Activated naive CD4-positive, alpha-beta T cell treated with anti-CD3 and anti-CD28 coated beads for 36 hours (primary cell): ENCODE data around the gene SECTM1. TPM values are rescaled to one million over a fixed set of nuclear protein-coding genes. Genes with fewer than 3 reads are reported as not detected.
A peak's percentile ranks its signal among the peaks of the same experiment; 100 is the strongest.

Source experiments
- CTCF ChIA-PET: fragments of 350-600 bp; sonication (Branson Sonifier 250); formaldehyde crosslinking; loops from one replicate; lab custom pipeline; 2021; ENCODE audit warnings: antibody characterized with exemption; lab: Charles Lee
- DNase-seq: peaks from one replicate; pipeline ENCODE4 v3.0.0-alpha.2; 2020
- H3K27ac Mint-ChIP-seq: one replicate; pipeline ENCODE4 v1.8.0; 2021; ENCODE audit warnings: mild to moderate bottlenecking, mixed read lengths
- H3K27me3 Mint-ChIP-seq: one replicate; pipeline ENCODE4 v1.8.0; 2021; ENCODE audit warnings: low read depth, mixed read lengths
- H3K36me3 Mint-ChIP-seq: one replicate; pipeline ENCODE4 v1.8.0; 2021; ENCODE audit warnings: low read depth, mixed read lengths
- H3K4me1 Mint-ChIP-seq: one replicate; pipeline ENCODE4 v1.8.0; 2021; ENCODE audit warnings: low read depth, mixed read lengths
- H3K4me3 Mint-ChIP-seq: one replicate; pipeline ENCODE4 v1.8.0; 2021; ENCODE audit warnings: mild to moderate bottlenecking, moderate library complexity, mixed read lengths
- H3K9me3 Mint-ChIP-seq: one replicate; pipeline ENCODE4 v1.8.0; 2021; ENCODE audit warnings: mixed read lengths
- intact Hi-C: fragments of 100-400 bp; cut with micrococcal nuclease; formaldehyde crosslinking; loops from one replicate; pipeline ENCODE4 v1.15.1; 2023
- total RNA-seq, 2 experiments: library from RNA; stranded (reverse); gene quantifications; one replicate each; pipeline ENCODE4 v1.2.3, GENCODE V29; 2021

SECTM1 gene
- total RNA-seq, 2 experiments from 2014 or later: 2.8 to 3.8 TPM

- peaks cover 2% of the 10 kb centered on the region for H3K9me3 Mint-ChIP-seq
- peaks cover 34% of the 10 kb centered on the region for H3K36me3 Mint-ChIP-seq
- peaks cover 9% of the 10 kb centered on the region for H3K4me1 Mint-ChIP-seq
- no peak overlapping the region for H3K4me3 Mint-ChIP-seq
- CTCF ChIA-PET: interaction anchor here (5.1 kb wide), 1 partner anchor 14 kb away, joined by 49 read pairs; no protein-coding TSS in a partner anchor
- H3K27ac Mint-ChIP-seq: peak overlapping the region; percentile 76
- DNase-seq: no peak
- H3K27me3 Mint-ChIP-seq: no peaks in the 10 kb centered on the region
- intact Hi-C loops: loop anchor here (10.0 kb wide), 1 partner anchor 741 kb away; no protein-coding TSS in a partner anchor
Observed at GRCh38 chr17:82314012-82314726, 19.4 kb downstream of the SECTM1 start.

GRCh38 chr17:82313195-82314011 is 20.2 kb downstream of the SECTM1 start:
- intact Hi-C loops: loop anchor here (10.0 kb wide), 1 partner anchor 741 kb away; no protein-coding TSS in a partner anchor
- no peaks in the 10 kb centered on the region for H3K27me3 Mint-ChIP-seq

GRCh38 chr17:82311971-82312370 is 21.6 kb downstream of the SECTM1 start:
- peaks cover under 1% of the 10 kb centered on the region for H3K9me3 Mint-ChIP-seq
- no peaks in the 10 kb centered on the region for H3K27me3 Mint-ChIP-seq
- intact Hi-C loops: loop anchor here (10.0 kb wide), 1 partner anchor 743 kb away; no protein-coding TSS in a partner anchor
- H3K36me3 Mint-ChIP-seq: peaks cover 33% of the 10 kb centered on the region
- no peak overlapping the region for H3K4me3 Mint-ChIP-seq
- H3K27ac Mint-ChIP-seq: no peak overlapping the region
- no peak for DNase-seq
- H3K4me1 Mint-ChIP-seq: peaks cover 15% of the 10 kb centered on the region
- CTCF ChIA-PET: no interaction called here

More at GRCh38 chr17:82313195-82314011, 20.2 kb downstream of the SECTM1 start:
- no peak for DNase-seq
- Mint-ChIP-seq H3K4me1 (peaks cover 9% of the 10 kb centered on the region), H3K4me3 (peak overlapping the region; percentile 26), H3K27ac (peak overlapping the region; percentile 76), H3K36me3 (peaks cover 34% of the 10 kb centered on the region), H3K9me3 (peaks cover 2% of the 10 kb centered on the region)
- CTCF ChIA-PET: interaction anchor here (5.1 kb wide), 1 partner anchor 13 kb away, joined by 49 read pairs; no protein-coding TSS in a partner anchor

GRCh38 chr17:82310877-82311276 is 22.7 kb downstream of the SECTM1 start:
- intact Hi-C loops: loop anchor here (10.0 kb wide), 1 partner anchor 744 kb away; no protein-coding TSS in a partner anchor
- no peak for DNase-seq
- Mint-ChIP-seq H3K27me3 (no peaks in the 10 kb centered on the region), H3K9me3 (peaks cover 3% of the 10 kb centered on the region), H3K4me3 (no peak overlapping the region), H3K36me3 (peaks cover 24% of the 10 kb centered on the region), H3K4me1 (peaks cover 26% of the 10 kb centered on the region), H3K27ac (no peak overlapping the region)
- CTCF ChIA-PET: no interaction called here

- H3K4me3 Mint-ChIP-seq: no peak overlapping the region
- no peak overlapping the region for H3K27ac Mint-ChIP-seq
- H3K9me3 Mint-ChIP-seq: peaks cover 3% of the 10 kb centered on the region
- H3K27me3 Mint-ChIP-seq: no peaks in the 10 kb centered on the region
- CTCF ChIA-PET: no interaction called here
- no peak for DNase-seq
- intact Hi-C loops: loop anchor here (10.0 kb wide), 1 partner anchor 745 kb away; no protein-coding TSS in a partner anchor
- peaks cover 33% of the 10 kb centered on the region for H3K4me1 Mint-ChIP-seq
- peaks cover 14% of the 10 kb centered on the region for H3K36me3 Mint-ChIP-seq
Observed at GRCh38 chr17:82309656-82310570, 23.7 kb downstream of the SECTM1 start.

- H3K4me3 Mint-ChIP-seq: peak overlapping the region; percentile 8
- DNase-seq: no peak
- H3K27me3 Mint-ChIP-seq: no peaks in the 10 kb centered on the region
- peaks cover 60% of the 10 kb centered on the region for H3K4me1 Mint-ChIP-seq
- H3K9me3 Mint-ChIP-seq: peaks cover 3% of the 10 kb centered on the region
- CTCF ChIA-PET: interaction anchor here (0.7 to 1.4 kb wide), 2 partner anchors 16 to 69 kb away, joined by 3 to 4 read pairs; no protein-coding TSS in a partner anchor
- H3K36me3 Mint-ChIP-seq: peaks cover 4% of the 10 kb centered on the region
- H3K27ac Mint-ChIP-seq: peak overlapping the region; percentile 97
- intact Hi-C loops: loop anchor here (1.0 kb wide), 2 partner anchors 9 to 11 kb away; partner anchors contain the start of gene CD7
Observed at GRCh38 chr17:82305727-82306300, 27.8 kb downstream of the SECTM1 start.

- Mint-ChIP-seq H3K9me3 (peaks cover 3% of the 10 kb centered on the region), H3K4me3 (peak overlapping the region; percentile 8), H3K27me3 (no peaks in the 10 kb centered on the region), H3K4me1 (peaks cover 67% of the 10 kb centered on the region), H3K27ac (peak overlapping the region; percentile 97), H3K36me3 (peaks cover 5% of the 10 kb centered on the region)
- no peak for DNase-seq
- intact Hi-C loops: no loop called here
- CTCF ChIA-PET: interaction anchor here (1.8 kb wide), 1 partner anchor 12 kb away, joined by 6 read pairs; the partner anchor contains the start of gene CD7
Observed at GRCh38 chr17:82304826-82305726, 28.5 kb downstream of the SECTM1 start.

- Mint-ChIP-seq H3K9me3 (peaks cover 3% of the 10 kb centered on the region), H3K4me3 (peak overlapping the region; percentile 93), H3K27ac (peak overlapping the region; percentile 100), H3K4me1 (peaks cover 73% of the 10 kb centered on the region), H3K27me3 (no peaks in the 10 kb centered on the region), H3K36me3 (peaks cover 7% of the 10 kb centered on the region)
- CTCF ChIA-PET: interaction anchor here (1.0 to 8.4 kb wide), 3 partner anchors 13 to 68 kb away, joined by 3 to 60 read pairs (median 6); partner anchors contain the start of gene CD7
- intact Hi-C loops: no loop called here
- DNase-seq: peak; percentile 4
Observed at GRCh38 chr17:82303944-82304808, 29.4 kb downstream of the SECTM1 start.

GRCh38 chr17:82302991-82303943 is 30.3 kb downstream of the SECTM1 start:
- DNase-seq: peak; percentile 58
- Mint-ChIP-seq H3K36me3 (peaks cover 11% of the 10 kb centered on the region), H3K27ac (peak overlapping the region; percentile 100), H3K9me3 (peaks cover 3% of the 10 kb centered on the region), H3K4me1 (peaks cover 79% of the 10 kb centered on the region), H3K27me3 (no peaks in the 10 kb centered on the region), H3K4me3 (peak overlapping the region; percentile 93)
- CTCF ChIA-PET: interaction anchor here (0.9 to 8.4 kb wide), 6 partner anchors 13 to 111 kb away, joined by 3 to 60 read pairs (median 10); partner anchors contain the start of gene CD7
- intact Hi-C loops: loop anchor here (1.0 kb wide), 1 partner anchor 47 kb away; no protein-coding TSS in a partner anchor
